HG03521 (cell line): ENCODE measurements around the gene AXIN1.
"Not testable (repeated sequence)": the region's sequence is repeated elsewhere in the genome, so short reads cannot be mapped to it uniquely, and the experiment has no call there.

Experiments
- ATAC-seq: cut with Tn5 transposase; IDR thresholded peaks from one replicate; pipeline ENCODE4 v1.9.1; 2021; ENCODE audit warnings: mild to moderate bottlenecking, moderate library complexity; ENCODE audit not compliant: unreplicated experiment

AXIN1 gene

GRCh38 chr16:270381-271255, 81.9 kb downstream of the AXIN1 start:
- no peak for ATAC-seq

- no peak for ATAC-seq
These were observed 83.3 kb downstream of the AXIN1 start for GRCh38 chr16:269061-269796.

- ATAC-seq = no peak
These were observed 84.1 kb downstream of the AXIN1 start for GRCh38 chr16:268141-269053.

- ATAC-seq = not testable (repeated sequence)
These were observed 85.0 kb downstream of the AXIN1 start for GRCh38 chr16:267562-267961.

- ATAC-seq = no peak
These were observed 86.0 kb downstream of the AXIN1 start for GRCh38 chr16:266258-267164.

- no peak for ATAC-seq
These were observed 86.8 kb downstream of the AXIN1 start for GRCh38 chr16:265711-266110.

GRCh38 chr16:265002-265529, 87.5 kb downstream of the AXIN1 start:
- ATAC-seq = no peak

- ATAC-seq = no peak
These were observed 88.0 kb downstream of the AXIN1 start for GRCh38 chr16:264440-264951.

- ATAC-seq = no peak
These were observed 88.6 kb downstream of the AXIN1 start for GRCh38 chr16:263944-264343.

GRCh38 chr16:263182-263774, 89.2 kb downstream of the AXIN1 start:
- no peak for ATAC-seq

- ATAC-seq = no peak
These were observed 90.3 kb downstream of the AXIN1 start for GRCh38 chr16:262121-262745.

GRCh38 chr16:261031-261691, 91.4 kb downstream of the AXIN1 start:
- ATAC-seq = no peak

- ATAC-seq = no peak
These were observed 92.2 kb downstream of the AXIN1 start for GRCh38 chr16:260326-260725.

GRCh38 chr16:259814-260253, 92.7 kb downstream of the AXIN1 start:
- no peak for ATAC-seq

GRCh38 chr16:259226-259625, 93.3 kb downstream of the AXIN1 start:
- ATAC-seq = no peak

GRCh38 chr16:258091-258490, 94.4 kb downstream of the AXIN1 start:
- not testable (repeated sequence) for ATAC-seq

- ATAC-seq = no peak
These were observed 97.3 kb downstream of the AXIN1 start for GRCh38 chr16:255183-255582.

- ATAC-seq = no peak
These were observed 98.1 kb downstream of the AXIN1 start for GRCh38 chr16:254461-254860.
